Thymus (tissue), 11 donors: ENCODE results near the gene TMEM266. TPM values are rescaled to one million over a fixed set of nuclear protein-coding genes. Genes with fewer than 3 reads are reported as not detected.
A peak's percentile ranks its signal among the peaks of the same experiment; 100 is the strongest.
"Not testable (repeated sequence)": the region's sequence is repeated elsewhere in the genome, so short reads cannot be mapped to it uniquely, and the experiment has no call there.

Experiments used
- DNase-seq, 9 donors: peaks; one replicate each; pipeline ENCODE4 v3.0.0-alpha.2; 2013; ENCODE audit warnings: low spot score in 9 of 9, low read depth in 6 of 9, missing footprints in 1 of 9
- H3K27ac ChIP-seq, 2 donors: one replicate each; pipeline ENCODE4 v1.5.1; 2013; ENCODE audit warnings: control low read depth in 1 of 2, low read depth in 1 of 2, low read length in 1 of 2, mild to moderate bottlenecking in 1 of 2, moderate library complexity in 1 of 2
- H3K27me3 ChIP-seq, 2 donors: one replicate each; pipeline ENCODE4 v1.5.1; 2013; ENCODE audit warnings: low read length in 1 of 2; ENCODE audit not compliant: control insufficient read depth in 2 of 2, insufficient read depth in 1 of 2
- H3K36me3 ChIP-seq, 2 donors: one replicate each; pipeline ENCODE4 v1.5.1; 2013; ENCODE audit warnings: low read length in 1 of 2, mild to moderate bottlenecking in 1 of 2, moderate library complexity in 1 of 2; ENCODE audit not compliant: control insufficient read depth in 2 of 2, insufficient read depth in 2 of 2
- H3K4me1 ChIP-seq, 2 donors: one replicate each; pipeline ENCODE4 v1.5.1; 2013; ENCODE audit warnings: low read length in 2 of 2; ENCODE audit not compliant: control insufficient read depth in 2 of 2, insufficient read depth in 2 of 2
- H3K4me3 ChIP-seq, 2 donors: one replicate each; pipeline ENCODE4 v1.5.1; 2013; ENCODE audit warnings: low read length in 2 of 2, control low read depth in 1 of 2, mild to moderate bottlenecking in 1 of 2
- H3K9me3 ChIP-seq, 2 donors: one replicate each; pipeline ENCODE4 v1.5.1; 2013; ENCODE audit warnings: low read length in 1 of 2, mild to moderate bottlenecking in 1 of 2; ENCODE audit not compliant: control insufficient read depth in 2 of 2, insufficient read depth in 1 of 2
- WGBS: extraction: QIAGEN DNeasy Blood & Tissue Kit; methylation state at CpG from one replicate; pipeline ENCODE4 v1.1.7; 2013; 5-methylcytosine and 5-hydroxymethylcytosine counted together
- polyA plus RNA-seq: library from polyadenylated mRNA; stranded (reverse); fragments of 200-250 nt; gene quantifications from one replicate; pipeline ENCODE4 v1.2.3, GENCODE V29; 2013
- total RNA-seq: library from RNA; stranded (reverse); fragments of 120-200 nt; gene quantifications from one replicate; pipeline ENCODE4 v1.2.4, GENCODE V29; 2013
- donor health status: healthy.

Gene TMEM266
- total and polyA plus RNA-seq, 2 donors = 1.2 TPM

GRCh38 chr15:76034111-76034510 lies 25.7 kb upstream of the TMEM266 start:
- H3K27me3 ChIP-seq = no peaks in the 10 kb centered on the region
- no peaks in the 10 kb centered on the region for H3K4me1 ChIP-seq
- H3K36me3 ChIP-seq = no peaks in the 10 kb centered on the region
- H3K9me3 ChIP-seq = no peaks in the 10 kb centered on the region
- WGBS = 92% methylated on average over 2 of the region's 2 CpGs
- no peak overlapping the region for H3K27ac ChIP-seq
- DNase-seq = no peak
- H3K4me3 ChIP-seq = no peak overlapping the region

- no peak for DNase-seq
- Histone ChIP-seq H3K36me3 (no peaks in the 10 kb centered on the region), H3K9me3 (no peaks in the 10 kb centered on the region), H3K27me3 (no peaks in the 10 kb centered on the region), H3K27ac (no peak overlapping the region), H3K4me3 (no peak overlapping the region), H3K4me1 (no peaks in the 10 kb centered on the region)
- WGBS = 82% methylated on average over 3 of the region's 3 CpGs
Observed at GRCh38 chr15:76035593-76035992, 24.2 kb upstream of the TMEM266 start.

- Histone ChIP-seq H3K4me3 (no peak overlapping the region), H3K4me1 (no peaks in the 10 kb centered on the region), H3K27me3 (no peaks in the 10 kb centered on the region), H3K9me3 (no peaks in the 10 kb centered on the region), H3K27ac (no peak overlapping the region), H3K36me3 (no peaks in the 10 kb centered on the region)
- WGBS = 96% methylated on average over 1 of the region's 1 CpG
- DNase-seq = no peak
Observed at GRCh38 chr15:76038512-76038911, 21.3 kb upstream of the TMEM266 start.

- not testable (repeated sequence) for H3K27ac ChIP-seq, H3K4me3 ChIP-seq, H3K4me1 ChIP-seq, DNase-seq, H3K9me3 ChIP-seq, H3K36me3 ChIP-seq
- 97% methylated on average over 10 of the region's 10 CpGs for WGBS
- H3K27me3 ChIP-seq = peaks cover 18 to 19% of the 10 kb centered on the region in 2 donors
Observed at GRCh38 chr15:76054201-76054600, 5.6 kb upstream of the TMEM266 start.

GRCh38 chr15:76056931-76057330 lies 2.9 kb upstream of the TMEM266 start:
- Histone ChIP-seq H3K4me1 (peaks cover 7 to 12% of the 10 kb centered on the region in 2 donors), H3K27me3 (peaks cover 42 to 44% of the 10 kb centered on the region in 2 donors), H3K27ac (no peak overlapping the region), H3K36me3 (no peaks in the 10 kb centered on the region), H3K9me3 (no peaks in the 10 kb centered on the region), H3K4me3 (no peak overlapping the region)
- peak in 1 of 9 donors; percentile 5 for DNase-seq
- 2% methylated on average over 3 of the region's 3 CpGs for WGBS

- no peak overlapping the region for H3K4me3 ChIP-seq
- H3K36me3 ChIP-seq = no peaks in the 10 kb centered on the region
- no peak overlapping the region for H3K27ac ChIP-seq
- peak in 6 of 9 donors; percentile 34 to 69 (median 44) for DNase-seq
- H3K4me1 ChIP-seq = peaks cover 7 to 12% of the 10 kb centered on the region in 2 donors
- 5% methylated on average over 7 of the region's 7 CpGs for WGBS
- H3K9me3 ChIP-seq = no peaks in the 10 kb centered on the region
- H3K27me3 ChIP-seq = peaks cover 44 to 49% of the 10 kb centered on the region in 2 donors
Observed at GRCh38 chr15:76057332-76058000, 2.3 kb upstream of the TMEM266 start.

GRCh38 chr15:76058714-76059319 lies 968 bp upstream of the TMEM266 start:
- WGBS = 12% methylated on average over 18 of the region's 18 CpGs
- peak overlapping the region; percentile 35 to 53 for H3K4me3 ChIP-seq
- peak in 1 of 9 donors; percentile 20 for DNase-seq
- H3K27me3 ChIP-seq = peaks cover 50 to 57% of the 10 kb centered on the region in 2 donors
- H3K36me3 ChIP-seq = no peaks in the 10 kb centered on the region
- H3K27ac ChIP-seq = no peak overlapping the region
- H3K9me3 ChIP-seq = no peaks in the 10 kb centered on the region
- H3K4me1 ChIP-seq = peaks cover 7 to 12% of the 10 kb centered on the region in 2 donors

- Histone ChIP-seq H3K9me3 (no peaks in the 10 kb centered on the region), H3K36me3 (no peaks in the 10 kb centered on the region), H3K27ac (no peak overlapping the region), H3K4me3 (peak overlapping the region; percentile 23 to 53), H3K27me3 (peaks cover 50 to 67% of the 10 kb centered on the region in 2 donors), H3K4me1 (peaks cover 7 to 12% of the 10 kb centered on the region in 2 donors)
- DNase-seq = peak in 1 of 9 donors; percentile 9
- WGBS = 12% methylated on average over 20 of the region's 20 CpGs
Observed at GRCh38 chr15:76060118-76060989, 569 bp downstream of the TMEM266 start.

GRCh38 chr15:76061700-76062099 lies 1.9 kb downstream of the TMEM266 start:
- DNase-seq = no peak
- Histone ChIP-seq H3K27ac (no peak overlapping the region), H3K4me3 (no peak overlapping the region), H3K36me3 (no peaks in the 10 kb centered on the region), H3K4me1 (peaks cover 7 to 12% of the 10 kb centered on the region in 2 donors), H3K27me3 (peaks cover 53 to 71% of the 10 kb centered on the region in 2 donors), H3K9me3 (no peaks in the 10 kb centered on the region)
- WGBS = 97% methylated on average over 5 of the region's 5 CpGs
